ENCODE data around the gene ARHGEF17. TPM values are rescaled to one million over a fixed set of nuclear protein-coding genes. Genes with fewer than 3 reads are reported as not detected.

Gene ARHGEF17
- total RNA-seq, 1 experiment from 2014 or later: 6.6 TPM

DNA sequence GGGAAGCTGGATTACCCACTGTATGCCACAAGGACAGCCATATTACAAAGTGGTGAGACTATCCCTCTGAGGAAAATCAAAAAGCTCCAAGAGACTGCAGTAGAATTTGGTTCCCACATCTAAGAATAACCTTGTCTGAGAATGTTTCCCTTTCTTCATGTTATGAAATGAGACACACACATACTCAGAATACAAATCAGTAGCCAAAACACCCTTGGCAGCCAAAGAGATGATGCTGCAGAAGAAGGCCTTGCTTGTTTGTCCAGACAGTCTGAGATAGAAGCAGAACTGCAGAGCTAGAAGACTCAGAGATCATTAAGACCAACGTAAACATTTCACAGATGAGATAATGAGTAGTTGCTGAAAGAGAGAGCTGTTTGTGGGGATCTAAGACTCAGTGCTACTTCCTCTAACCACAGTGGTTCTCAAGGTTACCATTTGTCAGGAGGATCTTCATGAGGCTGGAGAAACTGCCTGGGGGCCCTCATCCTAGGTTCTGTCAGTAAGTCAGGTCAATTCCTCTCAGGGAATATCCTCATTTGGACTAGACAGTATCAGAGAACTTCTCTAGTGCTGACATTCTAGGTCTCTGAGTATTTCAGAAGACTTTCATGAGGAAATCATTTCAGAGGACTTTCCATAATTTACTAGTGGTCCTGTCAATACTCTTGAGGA, 107.0 kb downstream of the ARHGEF17 start:
- H3K4me3 ChIP-seq (ENCODE audit: insufficient read depth, low read depth, low read length): no peak overlapping the region
- DNase-seq: no peak
- no peaks in the 10 kb centered on the region for H3K27me3 ChIP-seq (ENCODE audit: control insufficient read depth, insufficient read depth, low read length)
- H3K36me3 ChIP-seq (replicated peaks; ENCODE audit: control insufficient read depth, insufficient read depth, low read length): no peaks in the 10 kb centered on the region

GRCh38 chr11:73415854-73416615, 108.0 kb downstream of the ARHGEF17 start:
- Histone ChIP-seq H3K4me3 (ENCODE audit: insufficient read depth, low read depth, low read length) (no peak overlapping the region), H3K27me3 (ENCODE audit: control insufficient read depth, insufficient read depth, low read length) (no peaks in the 10 kb centered on the region), H3K36me3 (replicated peaks; ENCODE audit: control insufficient read depth, insufficient read depth, low read length) (no peaks in the 10 kb centered on the region)
- no peak for DNase-seq

- no peaks in the 10 kb centered on the region for H3K27me3 ChIP-seq (ENCODE audit: control insufficient read depth, insufficient read depth, low read length)
- H3K36me3 ChIP-seq (replicated peaks; ENCODE audit: control insufficient read depth, insufficient read depth, low read length): no peaks in the 10 kb centered on the region
- no peak for DNase-seq
- no peak overlapping the region for H3K4me3 ChIP-seq (ENCODE audit: insufficient read depth, low read depth, low read length)
Measured at GRCh38 chr11:73416786-73417185, 108.7 kb downstream of the ARHGEF17 start.

Other genes with a start within 250 kb of the ARHGEF17 start
- gene FCHSD2, start 166.0 kb upstream of the ARHGEF17 start, total RNA-seq (2014; rRNA removed; shearing (Covaris generic)): 4.6 and 5.9 TPM in 2 replicates
- gene P2RY2, start 90.0 kb upstream of the ARHGEF17 start, total RNA-seq (2014; rRNA removed; shearing (Covaris generic)): 0.11 and 0.35 TPM in 2 replicates
- 0.66 TPM in 1 of 2 replicates, not detected in the other for gene P2RY6, start 35.9 kb upstream of the ARHGEF17 start, total RNA-seq (2014; rRNA removed; shearing (Covaris generic))
- 6.4 and 8.3 TPM in 2 replicates for gene RELT, start 68.1 kb downstream of the ARHGEF17 start, total RNA-seq (2014; rRNA removed; shearing (Covaris generic))